SK-N-SH treated with all-trans-retinoic acid at 6 μM for 48 hours (cell line): Measurements from ENCODE around the gene ACOXL.

Experiments
- ARNTL ChIP-seq: fragments of 450-650 bp; formaldehyde crosslinking; IDR thresholded peaks from 2 replicates; pipeline ENCODE4 v1.5.0; 2020; ENCODE audit warnings: low read depth, mild to moderate bottlenecking, moderate library complexity, borderline replicate concordance
- SNAI2 ChIP-seq: fragments of 250-450 bp; sonication (Bioruptor Pico); IDR thresholded peaks from 2 replicates; pipeline ENCODE4 v1.5.0; 2020; ENCODE audit warnings: mild to moderate bottlenecking, moderate library complexity
- TOX ChIP-seq: fragments of 250-450 bp; sonication (Bioruptor Pico); IDR thresholded peaks from 2 replicates; pipeline ENCODE4 v1.8.0; 2021; ENCODE audit warnings: mild to moderate bottlenecking, moderate library complexity, borderline replicate concordance
- TF ChIP-seq, protein P1 (sequence below): fragments of 250-450 bp; sonication (Bioruptor Pico); IDR thresholded peaks from 2 replicates; pipeline ENCODE4 v1.5.1; 2020; ENCODE audit warnings: low read depth, mild to moderate bottlenecking, moderate library complexity
- TF ChIP-seq, protein P2 (sequence below): fragments of 250-450 bp; sonication (Bioruptor Pico); IDR thresholded peaks from 2 replicates; pipeline ENCODE4 v1.5.1; 2021; ENCODE audit warnings: mild to moderate bottlenecking, moderate library complexity

DNA sequence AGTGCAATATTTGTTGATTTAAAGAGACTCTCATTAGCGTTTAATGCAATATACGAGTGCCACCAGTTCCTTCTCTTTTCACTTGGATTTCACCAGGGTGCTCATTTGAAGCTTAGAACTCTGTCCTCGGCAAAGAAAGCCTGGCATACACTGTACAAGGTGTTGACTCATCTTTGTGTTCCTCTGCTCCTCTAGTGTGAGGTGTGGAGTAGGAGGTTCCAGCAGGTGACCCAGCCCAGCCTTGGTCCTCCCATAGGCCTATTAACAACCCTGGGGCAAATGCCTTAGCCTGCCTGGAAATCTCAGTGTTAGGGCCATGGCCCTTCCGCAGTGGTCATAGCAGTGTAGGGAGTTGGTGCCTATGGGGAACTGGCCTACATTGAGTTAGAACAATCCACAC, 408.4 kb downstream of the ACOXL start:
- TF ChIP-seq ARNTL (CRISPR knock-in tag), result no peak
- TF ChIP-seq SNAI2 (CRISPR knock-in tag), result no peak
- TF ChIP-seq, protein P1, sequence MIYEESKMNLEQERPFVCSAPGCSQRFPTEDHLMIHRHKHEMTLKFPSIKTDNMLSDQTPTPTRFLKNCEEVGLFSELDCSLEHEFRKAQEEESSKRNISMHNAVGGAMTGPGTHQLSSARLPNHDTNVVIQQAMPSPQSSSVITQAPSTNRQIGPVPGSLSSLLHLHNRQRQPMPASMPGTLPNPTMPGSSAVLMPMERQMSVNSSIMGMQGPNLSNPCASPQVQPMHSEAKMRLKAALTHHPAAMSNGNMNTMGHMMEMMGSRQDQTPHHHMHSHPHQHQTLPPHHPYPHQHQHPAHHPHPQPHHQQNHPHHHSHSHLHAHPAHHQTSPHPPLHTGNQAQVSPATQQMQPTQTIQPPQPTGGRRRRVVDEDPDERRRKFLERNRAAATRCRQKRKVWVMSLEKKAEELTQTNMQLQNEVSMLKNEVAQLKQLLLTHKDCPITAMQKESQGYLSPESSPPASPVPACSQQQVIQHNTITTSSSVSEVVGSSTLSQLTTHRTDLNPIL (CRISPR knock-in tag), result no peak
- TF ChIP-seq, protein P2, sequence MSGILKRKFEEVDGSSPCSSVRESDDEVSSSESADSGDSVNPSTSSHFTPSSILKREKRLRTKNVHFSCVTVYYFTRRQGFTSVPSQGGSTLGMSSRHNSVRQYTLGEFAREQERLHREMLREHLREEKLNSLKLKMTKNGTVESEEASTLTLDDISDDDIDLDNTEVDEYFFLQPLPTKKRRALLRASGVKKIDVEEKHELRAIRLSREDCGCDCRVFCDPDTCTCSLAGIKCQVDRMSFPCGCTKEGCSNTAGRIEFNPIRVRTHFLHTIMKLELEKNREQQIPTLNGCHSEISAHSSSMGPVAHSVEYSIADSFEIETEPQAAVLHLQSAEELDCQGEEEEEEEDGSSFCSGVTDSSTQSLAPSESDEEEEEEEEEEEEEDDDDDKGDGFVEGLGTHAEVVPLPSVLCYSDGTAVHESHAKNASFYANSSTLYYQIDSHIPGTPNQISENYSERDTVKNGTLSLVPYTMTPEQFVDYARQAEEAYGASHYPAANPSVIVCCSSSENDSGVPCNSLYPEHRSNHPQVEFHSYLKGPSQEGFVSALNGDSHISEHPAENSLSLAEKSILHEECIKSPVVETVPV (CRISPR knock-in tag), result no peak
- no peak for TF ChIP-seq TOX (CRISPR knock-in tag)
